WTC11 (cell line): ENCODE results near the gene ADGRF5.

ENCODE experiments used
- CREM ChIP-seq: sonication (generic); formaldehyde crosslinking; IDR thresholded peaks from 2 replicates; pipeline ENCODE4 v1.8.1; 2022; ENCODE audit warnings: mild to moderate bottlenecking, missing genetic modification reagents, moderate library complexity
- TEAD4 ChIP-seq: sonication (generic); formaldehyde crosslinking; IDR thresholded peaks from 2 replicates; pipeline ENCODE4 v1.8.0; 2022; ENCODE audit warnings: mild to moderate bottlenecking, missing genetic modification reagents
- TF ChIP-seq, protein P1 (sequence below): fragments of 200-600 bp; IDR thresholded peaks from 2 replicates; pipeline ENCODE4 v1.8.0; 2022; ENCODE audit warnings: antibody characterized with exemption
- TF ChIP-seq, protein P2 (sequence below): sonication (generic); formaldehyde crosslinking; IDR thresholded peaks from 2 replicates; pipeline ENCODE4 v1.8.0; 2023; ENCODE audit warnings: mild to moderate bottlenecking, missing genetic modification reagents
- TF ChIP-seq, protein P3 (sequence below): fragments of 250-450 bp; sonication (Bioruptor Pico); IDR thresholded peaks from 2 replicates; pipeline ENCODE4 v1.9.0; 2021; ENCODE audit warnings: mild to moderate bottlenecking
- TF ChIP-seq, protein P4 (sequence below): sonication (generic); formaldehyde crosslinking; IDR thresholded peaks from 2 replicates; pipeline ENCODE4 v1.8.1; 2023; ENCODE audit warnings: mild to moderate bottlenecking, moderate library complexity, missing genetic modification reagents
- TF ChIP-seq, protein P5 (sequence below): sonication (generic); formaldehyde crosslinking; IDR thresholded peaks from 2 replicates; pipeline ENCODE4 v1.8.1; 2023; ENCODE audit warnings: mild to moderate bottlenecking, missing genetic modification reagents, moderate library complexity
- TF ChIP-seq, protein P6 (sequence below): sonication (generic); formaldehyde crosslinking; conservative IDR thresholded peaks from 2 replicates; pipeline ENCODE4 v1.8.1; 2022; ENCODE audit warnings: mild to moderate bottlenecking, missing genetic modification reagents

DNA sequence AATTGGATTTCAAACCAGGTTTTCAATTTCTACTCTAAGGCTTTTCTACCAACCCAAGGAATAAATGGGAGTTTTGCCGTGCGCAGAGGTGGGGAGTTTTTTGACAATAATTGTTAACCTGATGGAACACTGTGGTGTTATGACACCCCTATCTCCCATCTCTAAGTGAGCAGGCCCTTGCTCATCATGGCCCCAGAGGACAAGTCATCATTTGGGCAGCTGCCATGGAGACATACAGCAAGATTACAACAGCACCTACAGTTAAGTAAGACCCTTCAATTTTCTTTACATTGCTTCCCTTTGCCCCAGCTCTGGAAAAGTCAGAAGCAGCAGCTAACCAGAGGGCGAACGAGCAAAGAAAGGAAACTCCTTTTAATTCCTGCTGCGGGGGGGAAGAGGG lies 54.3 kb downstream of the ADGRF5 start:
- TF ChIP-seq, protein P1, sequence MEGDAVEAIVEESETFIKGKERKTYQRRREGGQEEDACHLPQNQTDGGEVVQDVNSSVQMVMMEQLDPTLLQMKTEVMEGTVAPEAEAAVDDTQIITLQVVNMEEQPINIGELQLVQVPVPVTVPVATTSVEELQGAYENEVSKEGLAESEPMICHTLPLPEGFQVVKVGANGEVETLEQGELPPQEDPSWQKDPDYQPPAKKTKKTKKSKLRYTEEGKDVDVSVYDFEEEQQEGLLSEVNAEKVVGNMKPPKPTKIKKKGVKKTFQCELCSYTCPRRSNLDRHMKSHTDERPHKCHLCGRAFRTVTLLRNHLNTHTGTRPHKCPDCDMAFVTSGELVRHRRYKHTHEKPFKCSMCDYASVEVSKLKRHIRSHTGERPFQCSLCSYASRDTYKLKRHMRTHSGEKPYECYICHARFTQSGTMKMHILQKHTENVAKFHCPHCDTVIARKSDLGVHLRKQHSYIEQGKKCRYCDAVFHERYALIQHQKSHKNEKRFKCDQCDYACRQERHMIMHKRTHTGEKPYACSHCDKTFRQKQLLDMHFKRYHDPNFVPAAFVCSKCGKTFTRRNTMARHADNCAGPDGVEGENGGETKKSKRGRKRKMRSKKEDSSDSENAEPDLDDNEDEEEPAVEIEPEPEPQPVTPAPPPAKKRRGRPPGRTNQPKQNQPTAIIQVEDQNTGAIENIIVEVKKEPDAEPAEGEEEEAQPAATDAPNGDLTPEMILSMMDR: no peak
- TF ChIP-seq, protein P2, sequence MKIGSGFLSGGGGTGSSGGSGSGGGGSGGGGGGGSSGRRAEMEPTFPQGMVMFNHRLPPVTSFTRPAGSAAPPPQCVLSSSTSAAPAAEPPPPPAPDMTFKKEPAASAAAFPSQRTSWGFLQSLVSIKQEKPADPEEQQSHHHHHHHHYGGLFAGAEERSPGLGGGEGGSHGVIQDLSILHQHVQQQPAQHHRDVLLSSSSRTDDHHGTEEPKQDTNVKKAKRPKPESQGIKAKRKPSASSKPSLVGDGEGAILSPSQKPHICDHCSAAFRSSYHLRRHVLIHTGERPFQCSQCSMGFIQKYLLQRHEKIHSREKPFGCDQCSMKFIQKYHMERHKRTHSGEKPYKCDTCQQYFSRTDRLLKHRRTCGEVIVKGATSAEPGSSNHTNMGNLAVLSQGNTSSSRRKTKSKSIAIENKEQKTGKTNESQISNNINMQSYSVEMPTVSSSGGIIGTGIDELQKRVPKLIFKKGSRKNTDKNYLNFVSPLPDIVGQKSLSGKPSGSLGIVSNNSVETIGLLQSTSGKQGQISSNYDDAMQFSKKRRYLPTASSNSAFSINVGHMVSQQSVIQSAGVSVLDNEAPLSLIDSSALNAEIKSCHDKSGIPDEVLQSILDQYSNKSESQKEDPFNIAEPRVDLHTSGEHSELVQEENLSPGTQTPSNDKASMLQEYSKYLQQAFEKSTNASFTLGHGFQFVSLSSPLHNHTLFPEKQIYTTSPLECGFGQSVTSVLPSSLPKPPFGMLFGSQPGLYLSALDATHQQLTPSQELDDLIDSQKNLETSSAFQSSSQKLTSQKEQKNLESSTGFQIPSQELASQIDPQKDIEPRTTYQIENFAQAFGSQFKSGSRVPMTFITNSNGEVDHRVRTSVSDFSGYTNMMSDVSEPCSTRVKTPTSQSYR (CRISPR knock-in tag): no peak
- TF ChIP-seq, protein P3, sequence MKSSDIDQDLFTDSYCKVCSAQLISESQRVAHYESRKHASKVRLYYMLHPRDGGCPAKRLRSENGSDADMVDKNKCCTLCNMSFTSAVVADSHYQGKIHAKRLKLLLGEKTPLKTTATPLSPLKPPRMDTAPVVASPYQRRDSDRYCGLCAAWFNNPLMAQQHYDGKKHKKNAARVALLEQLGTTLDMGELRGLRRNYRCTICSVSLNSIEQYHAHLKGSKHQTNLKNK (CRISPR knock-in tag): no peak
- TF ChIP-seq, protein P4, sequence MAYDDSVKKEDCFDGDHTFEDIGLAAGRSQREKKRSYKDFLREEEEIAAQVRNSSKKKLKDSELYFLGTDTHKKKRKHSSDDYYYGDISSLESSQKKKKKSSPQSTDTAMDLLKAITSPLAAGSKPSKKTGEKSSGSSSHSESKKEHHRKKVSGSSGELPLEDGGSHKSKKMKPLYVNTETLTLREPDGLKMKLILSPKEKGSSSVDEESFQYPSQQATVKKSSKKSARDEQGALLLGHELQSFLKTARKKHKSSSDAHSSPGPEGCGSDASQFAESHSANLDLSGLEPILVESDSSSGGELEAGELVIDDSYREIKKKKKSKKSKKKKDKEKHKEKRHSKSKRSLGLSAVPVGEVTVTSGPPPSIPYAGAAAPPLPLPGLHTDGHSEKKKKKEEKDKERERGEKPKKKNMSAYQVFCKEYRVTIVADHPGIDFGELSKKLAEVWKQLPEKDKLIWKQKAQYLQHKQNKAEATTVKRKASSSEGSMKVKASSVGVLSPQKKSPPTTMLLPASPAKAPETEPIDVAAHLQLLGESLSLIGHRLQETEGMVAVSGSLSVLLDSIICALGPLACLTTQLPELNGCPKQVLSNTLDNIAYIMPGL (CRISPR knock-in tag): no peak
- TF ChIP-seq TEAD4 (CRISPR knock-in tag): no peak
- no peak for TF ChIP-seq CREM (CRISPR knock-in tag)
- TF ChIP-seq, protein P5, sequence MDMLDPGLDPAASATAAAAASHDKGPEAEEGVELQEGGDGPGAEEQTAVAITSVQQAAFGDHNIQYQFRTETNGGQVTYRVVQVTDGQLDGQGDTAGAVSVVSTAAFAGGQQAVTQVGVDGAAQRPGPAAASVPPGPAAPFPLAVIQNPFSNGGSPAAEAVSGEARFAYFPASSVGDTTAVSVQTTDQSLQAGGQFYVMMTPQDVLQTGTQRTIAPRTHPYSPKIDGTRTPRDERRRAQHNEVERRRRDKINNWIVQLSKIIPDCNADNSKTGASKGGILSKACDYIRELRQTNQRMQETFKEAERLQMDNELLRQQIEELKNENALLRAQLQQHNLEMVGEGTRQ (CRISPR knock-in tag): no peak
- TF ChIP-seq, protein P6, sequence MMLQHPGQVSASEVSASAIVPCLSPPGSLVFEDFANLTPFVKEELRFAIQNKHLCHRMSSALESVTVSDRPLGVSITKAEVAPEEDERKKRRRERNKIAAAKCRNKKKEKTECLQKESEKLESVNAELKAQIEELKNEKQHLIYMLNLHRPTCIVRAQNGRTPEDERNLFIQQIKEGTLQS (CRISPR knock-in tag): no peak
